Upper lobe of left lung (tissue), 4 donors: ENCODE data around the gene SHISA2.
"Not testable (repeated sequence)": the region's sequence is repeated elsewhere in the genome, so short reads cannot be mapped to it uniquely, and the experiment has no call there.

Source experiments
- EP300 ChIP-seq, 4 donors: sonication (generic); formaldehyde crosslinking; IDR thresholded peaks; one replicate each; pipeline ENCODE4 v1.5.1; 2017; ENCODE audit warnings: antibody characterized with exemption in 4 of 4, control low read depth in 2 of 4
- POLR2A ChIP-seq, 4 donors: fragments of 450-650 bp; IDR thresholded peaks; one replicate each; pipeline ENCODE4 v1.5.1; 2016 to 2017; ENCODE audit warnings: antibody characterized with exemption in 4 of 4, mild to moderate bottlenecking in 2 of 4
- POLR2AphosphoS5 ChIP-seq, 2 donors: sonication (generic); formaldehyde crosslinking; IDR thresholded peaks; one replicate each; pipeline ENCODE4 v1.5.1; 2017; ENCODE audit warnings: antibody characterized with exemption in 2 of 2
- TF ChIP-seq, protein P1 (sequence below), 6 experiments: fragments of 450-650 bp in 4 of 6; fragments of 200-600 bp in 2 of 6; sonication (generic) in 2 of 6; IDR thresholded peaks; one replicate each; pipeline ENCODE4 v1.5.1; 2016 to 2019; ENCODE audit warnings: antibody characterized with exemption in 6 of 6

DNA sequence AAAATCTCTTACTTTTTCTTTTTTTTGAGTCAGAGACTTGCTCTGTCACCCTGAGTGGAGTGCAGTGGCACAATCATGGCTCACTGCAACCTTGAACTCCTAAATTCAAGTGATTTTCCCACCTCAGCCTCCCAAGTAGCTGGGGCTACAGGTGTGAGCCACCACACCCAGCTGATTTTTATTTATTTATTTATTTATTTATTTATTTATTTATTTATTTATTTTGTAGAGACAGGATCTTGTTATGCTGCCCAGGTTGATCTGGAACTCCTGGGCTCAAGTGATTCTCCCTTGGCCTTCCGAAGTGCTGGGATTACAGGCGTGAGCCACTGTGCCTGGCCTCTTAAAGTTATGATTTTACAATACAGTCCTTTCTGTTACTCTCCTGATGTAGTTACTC, 16.6 kb upstream of the SHISA2 start:
- not testable (repeated sequence) for TF ChIP-seq POLR2AphosphoS5, POLR2A, EP300 (IDR thresholded peaks at IDR 0.05)
- TF ChIP-seq, protein P1, sequence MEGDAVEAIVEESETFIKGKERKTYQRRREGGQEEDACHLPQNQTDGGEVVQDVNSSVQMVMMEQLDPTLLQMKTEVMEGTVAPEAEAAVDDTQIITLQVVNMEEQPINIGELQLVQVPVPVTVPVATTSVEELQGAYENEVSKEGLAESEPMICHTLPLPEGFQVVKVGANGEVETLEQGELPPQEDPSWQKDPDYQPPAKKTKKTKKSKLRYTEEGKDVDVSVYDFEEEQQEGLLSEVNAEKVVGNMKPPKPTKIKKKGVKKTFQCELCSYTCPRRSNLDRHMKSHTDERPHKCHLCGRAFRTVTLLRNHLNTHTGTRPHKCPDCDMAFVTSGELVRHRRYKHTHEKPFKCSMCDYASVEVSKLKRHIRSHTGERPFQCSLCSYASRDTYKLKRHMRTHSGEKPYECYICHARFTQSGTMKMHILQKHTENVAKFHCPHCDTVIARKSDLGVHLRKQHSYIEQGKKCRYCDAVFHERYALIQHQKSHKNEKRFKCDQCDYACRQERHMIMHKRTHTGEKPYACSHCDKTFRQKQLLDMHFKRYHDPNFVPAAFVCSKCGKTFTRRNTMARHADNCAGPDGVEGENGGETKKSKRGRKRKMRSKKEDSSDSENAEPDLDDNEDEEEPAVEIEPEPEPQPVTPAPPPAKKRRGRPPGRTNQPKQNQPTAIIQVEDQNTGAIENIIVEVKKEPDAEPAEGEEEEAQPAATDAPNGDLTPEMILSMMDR (IDR thresholded peaks at IDR 0.05) = not testable (repeated sequence)
